WTC11 (cell line): ENCODE measurements around the gene TAF10.

Experiments
- ATF2 ChIP-seq: sonication (generic); formaldehyde crosslinking; IDR thresholded peaks from 2 replicates; pipeline ENCODE4 v1.8.1; 2022; ENCODE audit warnings: low read depth, missing genetic modification reagents, borderline replicate concordance
- ATF3 ChIP-seq: sonication (generic); formaldehyde crosslinking; conservative IDR thresholded peaks from 2 replicates; pipeline ENCODE4 v1.8.1; 2022; ENCODE audit warnings: mild to moderate bottlenecking, missing genetic modification reagents
- CTCF ChIP-seq: fragments of 200-600 bp; IDR thresholded peaks from 2 replicates; pipeline ENCODE4 v1.8.0; 2022; ENCODE audit warnings: antibody characterized with exemption
- ELF4 ChIP-seq: sonication (generic); formaldehyde crosslinking; IDR thresholded peaks from 2 replicates; pipeline ENCODE4 v1.8.1; 2022; ENCODE audit warnings: low read depth, mild to moderate bottlenecking, moderate library complexity, missing genetic modification reagents
- GABPB1 ChIP-seq: sonication (generic); formaldehyde crosslinking; IDR thresholded peaks from 2 replicates; pipeline ENCODE4 v1.8.1; 2023; ENCODE audit warnings: mild to moderate bottlenecking, missing genetic modification reagents
- HMGXB4 ChIP-seq: sonication (generic); formaldehyde crosslinking; IDR thresholded peaks from 2 replicates; pipeline ENCODE4 v1.8.1; 2023; ENCODE audit warnings: mild to moderate bottlenecking, moderate library complexity, missing genetic modification reagents
- NR1H2 ChIP-seq: sonication (generic); formaldehyde crosslinking; IDR thresholded peaks from 2 replicates; pipeline ENCODE4 v1.9.0; 2021; ENCODE audit warnings: mild to moderate bottlenecking, moderate library complexity, missing genetic modification reagents
- OVOL2 ChIP-seq: fragments of 250-450 bp; sonication (Bioruptor Pico); IDR thresholded peaks from 2 replicates; pipeline ENCODE4 v1.9.0; 2021; ENCODE audit warnings: mild to moderate bottlenecking, borderline replicate concordance
- PRRX2 ChIP-seq: fragments of 250-450 bp; sonication (Bioruptor Pico); IDR thresholded peaks from 2 replicates; pipeline ENCODE4 v1.8.0; 2021; ENCODE audit warnings: mild to moderate bottlenecking
- TEAD4 ChIP-seq: sonication (generic); formaldehyde crosslinking; IDR thresholded peaks from 2 replicates; pipeline ENCODE4 v1.8.0; 2022; ENCODE audit warnings: mild to moderate bottlenecking, missing genetic modification reagents
- ZBTB43 ChIP-seq: sonication (generic); formaldehyde crosslinking; IDR thresholded peaks from 2 replicates; pipeline ENCODE4 v1.8.1; 2023; ENCODE audit warnings: mild to moderate bottlenecking, missing genetic modification reagents
- ZNF416 ChIP-seq: fragments of 250-450 bp; sonication (Bioruptor Pico); IDR thresholded peaks from 2 replicates; pipeline ENCODE4 v1.9.0; 2021; ENCODE audit warnings: mild to moderate bottlenecking, inconsistent platforms

DNA sequence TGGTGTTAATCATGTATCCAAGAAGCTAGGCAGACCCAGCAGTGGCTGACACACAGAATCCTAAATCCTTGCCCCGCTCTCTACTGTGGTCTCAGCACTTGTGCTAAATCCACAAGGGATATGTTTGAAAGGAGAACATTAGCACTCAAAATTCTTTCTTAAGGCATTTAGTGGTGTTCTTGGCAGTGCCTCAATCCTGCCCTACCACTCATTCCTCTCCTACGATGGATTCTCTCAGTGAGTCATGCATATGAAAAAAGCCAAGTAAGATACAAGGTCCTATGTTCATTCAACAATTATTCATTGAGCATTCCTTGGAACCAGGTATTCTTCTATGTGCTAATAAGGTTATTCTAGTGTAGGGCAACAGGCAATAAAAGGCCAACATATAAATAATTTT lies 39.8 kb downstream of the TAF10 start:
- no peak for TF ChIP-seq OVOL2 (CRISPR knock-in tag)
- no peak for TF ChIP-seq ZBTB43 (CRISPR knock-in tag)
- TF ChIP-seq HMGXB4 (CRISPR knock-in tag), result no peak
- no peak for TF ChIP-seq ATF2 (CRISPR knock-in tag)
- TF ChIP-seq ATF3, result no peak
- TF ChIP-seq ELF4, result no peak
- TF ChIP-seq NR1H2 (CRISPR knock-in tag), result no peak
- TF ChIP-seq TEAD4 (CRISPR knock-in tag), result no peak
- TF ChIP-seq CTCF, result no peak
- TF ChIP-seq ZNF416 (CRISPR knock-in tag), result no peak
- no peak for TF ChIP-seq PRRX2 (CRISPR knock-in tag)
- TF ChIP-seq GABPB1, result no peak
